Hepatocyte (in vitro differentiated cells): Measurements from ENCODE around the gene PWWP2B. TPM values are rescaled to one million over a fixed set of nuclear protein-coding genes. Genes with fewer than 3 reads are reported as not detected.

Experiments
- DNase-seq: peaks from one replicate; pipeline ENCODE4 v3.0.0-alpha.2; 2016; ENCODE audit warnings: low spot score
- H2AFZ ChIP-seq: fragments of 200-600 bp; sonication (generic); 2 replicates; pipeline ENCODE4 v1.6.0; 2016; ENCODE audit warnings: antibody characterized with exemption, mild to moderate bottlenecking
- H3K27ac ChIP-seq: fragments of 200-600 bp; sonication (generic); 2 replicates; pipeline ENCODE4 v1.5.1; 2016; ENCODE audit warnings: mild to moderate bottlenecking
- H3K27me3 ChIP-seq: fragments of 200-600 bp; sonication (generic); 2 replicates; pipeline ENCODE4 v1.6.1; 2016
- H3K36me3 ChIP-seq: fragments of 200-600 bp; sonication (generic); replicated peaks from 2 replicates; pipeline ENCODE4 v1.5.1; 2016; ENCODE audit warnings: low read depth; ENCODE audit not compliant: insufficient read depth
- H3K4me1 ChIP-seq: fragments of 200-600 bp; sonication (generic); 2 replicates; pipeline ENCODE4 v1.5.1; 2016; ENCODE audit warnings: mild to moderate bottlenecking, moderate library complexity; ENCODE audit not compliant: insufficient read depth
- H3K4me2 ChIP-seq: fragments of 200-600 bp; sonication (generic); 2 replicates; pipeline ENCODE4 v1.6.0; 2016
- H3K4me3 ChIP-seq: fragments of 200-600 bp; sonication (generic); 2 replicates; pipeline ENCODE4 v1.5.1; 2016; ENCODE audit warnings: mild to moderate bottlenecking
- H3K79me2 ChIP-seq: fragments of 200-600 bp; sonication (generic); 2 replicates; pipeline ENCODE4 v1.6.0; 2017; ENCODE audit warnings: mild to moderate bottlenecking
- H3K9me2 ChIP-seq: fragments of 200-600 bp; sonication (generic); replicated peaks from 2 replicates; pipeline ENCODE4 v1.6.0; 2017; ENCODE audit warnings: mild to moderate bottlenecking; ENCODE audit not compliant: insufficient read depth
- H3K9me3 ChIP-seq: fragments of 200-600 bp; sonication (generic); 2 replicates; pipeline ENCODE4 v1.5.1; 2016; ENCODE audit warnings: low read depth, mild to moderate bottlenecking
- H4K20me1 ChIP-seq: fragments of 200-600 bp; sonication (generic); 2 replicates; pipeline ENCODE4 v1.6.0; 2016; ENCODE audit warnings: mild to moderate bottlenecking; ENCODE audit not compliant: insufficient read depth, poor library complexity, severe bottlenecking
- CTCF ChIP-seq: fragments of 200-600 bp; sonication (generic); IDR thresholded peaks from 2 replicates; pipeline ENCODE4 v1.5.1; 2016; ENCODE audit warnings: antibody characterized with exemption, mild to moderate bottlenecking; ENCODE audit not compliant: poor library complexity
- EZH2 ChIP-seq: fragments of 200-600 bp; sonication (generic); IDR thresholded peaks from 2 replicates; pipeline ENCODE4 v1.6.1; 2016; ENCODE audit warnings: antibody characterized with exemption, mild to moderate bottlenecking, borderline replicate concordance
- EZH2phosphoT487 ChIP-seq: fragments of 200-600 bp; sonication (generic); IDR thresholded peaks from one replicate; pipeline ENCODE4 v1.6.1; 2018; ENCODE audit warnings: antibody characterized with exemption, mild to moderate bottlenecking, low read depth, moderate library complexity; ENCODE audit not compliant: unreplicated experiment, severe bottlenecking
- WGBS: methylation state at CpG from one replicate; pipeline ENCODE4 v1.1.6; 2016; ENCODE audit warnings: low lambda C conversion rate; ENCODE audit errors: missing lambda C conversion rate; 5-methylcytosine and 5-hydroxymethylcytosine counted together
- polyA plus RNA-seq: library from polyadenylated mRNA; unstranded; fragments of >200 nt; fragmentation: Nextera tagmentation; extraction: Ambion mirVana; gene quantifications from 2 replicates; pipeline ENCODE4 v1.2.1, GENCODE V29; 2016
- total RNA-seq: library from RNA; depleted of rRNA; stranded (reverse); fragments of >200 nt; gene quantifications from 2 replicates; pipeline ENCODE4 v1.2.3, GENCODE V29; 2014

PWWP2B gene
- total and polyA plus RNA-seq, 2 experiments from 2014 or later = 10.7 to 18.0 TPM

DNA sequence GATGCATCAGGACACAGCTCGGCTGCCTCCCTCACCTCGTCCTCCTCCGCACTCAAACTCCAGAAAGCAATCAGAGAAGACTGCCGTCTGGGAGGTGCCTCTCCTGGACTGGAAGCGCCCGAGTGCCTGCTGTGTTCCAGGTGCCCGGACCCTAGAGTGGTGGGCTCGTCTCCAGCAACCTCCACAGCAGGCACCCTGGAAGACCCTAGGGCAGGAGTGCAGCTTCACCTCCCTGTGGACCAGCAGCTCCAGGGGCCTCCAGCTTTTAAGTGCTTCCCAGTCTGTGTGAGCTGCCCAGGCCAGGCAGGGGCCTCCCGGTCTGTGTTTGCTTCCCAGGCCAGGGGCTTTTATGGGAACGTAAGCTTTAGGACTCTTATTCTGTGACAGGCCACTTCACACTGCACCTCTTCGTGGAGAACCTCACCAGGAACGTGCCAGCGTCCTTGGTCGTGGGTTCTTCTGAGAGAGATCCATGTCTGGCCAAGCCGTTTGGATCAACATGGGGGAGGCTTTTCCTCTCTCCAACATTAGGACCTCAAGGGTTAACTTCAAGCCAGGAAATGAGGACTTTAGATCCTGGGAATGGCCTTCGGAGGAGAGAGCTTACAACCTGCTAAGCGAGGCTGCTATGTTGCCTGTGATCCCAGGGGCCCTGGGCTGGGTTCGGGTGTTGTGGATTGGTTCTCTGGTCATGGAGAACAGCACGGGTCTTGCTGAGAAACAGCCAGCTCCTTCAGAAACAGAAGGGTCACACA is 5.9 kb upstream of the PWWP2B start:
- H3K36me3 ChIP-seq = no peaks in the 10 kb centered on the region
- no peaks in the 10 kb centered on the region for H3K27me3 ChIP-seq
- no peaks in the 10 kb centered on the region for H3K9me2 ChIP-seq
- peaks cover 26% of the 10 kb centered on the region for H3K4me1 ChIP-seq
- H3K4me3 ChIP-seq = no peak overlapping the region
- no peaks in the 10 kb centered on the region for H3K9me3 ChIP-seq
- no peak for DNase-seq
- TF ChIP-seq EZH2phosphoT487 = no peak
- TF ChIP-seq CTCF = no peak
- no peak for TF ChIP-seq EZH2
- H3K79me2 ChIP-seq = no peaks in the 10 kb centered on the region
- 66% methylated on average over 19 of the region's 19 CpGs for WGBS
- no peaks in the 10 kb centered on the region for H4K20me1 ChIP-seq
- no peak overlapping the region for H3K27ac ChIP-seq
- H2AFZ ChIP-seq = no peak overlapping the region
- H3K4me2 ChIP-seq = no peak overlapping the region

DNA sequence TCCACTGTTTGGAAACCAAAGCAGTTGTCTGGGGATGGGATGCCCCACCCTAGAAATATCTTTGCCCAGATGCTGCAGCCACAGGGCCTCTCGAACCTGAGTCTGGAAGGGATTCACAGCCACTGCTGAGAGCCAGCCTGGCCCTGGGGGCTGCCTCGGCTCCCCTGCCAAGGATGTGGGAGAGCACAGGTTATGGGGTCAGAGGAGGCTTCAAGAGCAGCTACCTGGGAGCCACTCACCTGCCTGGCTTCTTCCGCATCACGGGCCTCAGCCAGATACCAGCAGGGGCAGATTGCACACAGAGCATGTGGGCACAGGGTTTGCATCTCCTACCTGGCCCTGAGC is 5.4 kb upstream of the PWWP2B start:
- no peaks in the 10 kb centered on the region for H3K27me3 ChIP-seq
- H3K4me3 ChIP-seq = no peak overlapping the region
- H3K9me3 ChIP-seq = no peaks in the 10 kb centered on the region
- no peak for TF ChIP-seq EZH2
- no peak for TF ChIP-seq CTCF
- TF ChIP-seq EZH2phosphoT487 = no peak
- no peaks in the 10 kb centered on the region for H4K20me1 ChIP-seq
- no peaks in the 10 kb centered on the region for H3K9me2 ChIP-seq
- 76% methylated on average over 3 of the region's 4 CpGs for WGBS
- no peak for DNase-seq
- no peak overlapping the region for H3K4me2 ChIP-seq
- H3K36me3 ChIP-seq = no peaks in the 10 kb centered on the region
- H3K27ac ChIP-seq = no peak overlapping the region
- no peaks in the 10 kb centered on the region for H3K79me2 ChIP-seq
- no peak overlapping the region for H2AFZ ChIP-seq
- peaks cover 27% of the 10 kb centered on the region for H3K4me1 ChIP-seq

GRCh38 chr10:132392184-132392800 is 4.7 kb upstream of the PWWP2B start:
- no peak for TF ChIP-seq CTCF
- TF ChIP-seq EZH2 = no peak
- no peak for TF ChIP-seq EZH2phosphoT487
- DNase-seq = no peak
- Histone ChIP-seq H3K36me3 (no peaks in the 10 kb centered on the region), H3K9me2 (no peaks in the 10 kb centered on the region), H3K4me1 (peaks cover 27% of the 10 kb centered on the region), H3K4me3 (no peak overlapping the region), H3K27ac (no peak overlapping the region), H3K9me3 (no peaks in the 10 kb centered on the region), H3K4me2 (no peak overlapping the region), H4K20me1 (no peaks in the 10 kb centered on the region), H3K27me3 (no peaks in the 10 kb centered on the region), H3K79me2 (peaks cover 2% of the 10 kb centered on the region), H2AFZ (no peak overlapping the region)
- 86% methylated on average over 2 of the region's 2 CpGs for WGBS
